Non-pigmented ciliary epithelial cell (primary cell): ENCODE results near the gene IFI6.
"Not testable (repeated sequence)": the region's sequence is repeated elsewhere in the genome, so short reads cannot be mapped to it uniquely, and the experiment has no call there.

ENCODE experiments used
- DNase-seq: peaks from one replicate; pipeline ENCODE4 v3.0.0-alpha.2; 2010; ENCODE audit warnings: low read depth

Gene IFI6

DNA sequence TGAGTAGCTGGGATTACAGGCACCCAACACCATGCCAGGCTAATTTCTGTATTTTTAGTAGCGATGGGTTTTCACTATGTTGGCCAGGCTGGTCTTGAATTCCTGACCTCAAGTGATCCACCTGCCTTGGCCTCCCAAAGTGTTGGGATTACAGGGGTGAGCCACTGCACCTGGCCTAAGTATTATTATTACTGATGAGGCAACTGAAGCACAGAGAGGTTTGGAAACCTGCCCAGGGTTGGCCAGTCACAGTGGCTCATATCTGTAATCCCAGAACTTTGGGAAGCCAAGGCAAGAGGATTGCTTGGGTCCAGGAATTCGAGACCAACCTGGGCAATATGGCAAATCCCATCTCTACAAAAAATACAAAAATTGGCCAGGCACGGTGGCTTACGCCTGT, 44.3 kb downstream of the IFI6 start:
- DNase-seq: not testable (repeated sequence)

DNA sequence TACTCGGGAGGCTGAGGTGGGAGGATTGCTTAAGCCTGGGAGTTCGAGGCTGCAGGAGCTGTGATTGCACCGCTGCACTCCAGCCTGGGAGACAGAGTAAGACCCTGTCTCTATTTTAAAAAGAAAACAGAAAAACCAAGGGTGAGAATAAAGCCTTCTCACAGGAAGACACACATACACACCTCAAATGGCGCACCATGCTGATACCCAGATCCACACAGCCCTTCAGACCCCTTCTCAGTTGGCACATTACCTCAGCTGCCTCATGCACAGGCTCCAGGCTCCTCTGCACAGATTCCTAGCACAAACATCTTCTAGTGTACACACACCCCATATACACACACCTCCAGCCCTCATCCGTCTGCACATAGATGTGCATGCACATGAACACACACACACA, 44.9 kb downstream of the IFI6 start:
- no peak for DNase-seq

DNA sequence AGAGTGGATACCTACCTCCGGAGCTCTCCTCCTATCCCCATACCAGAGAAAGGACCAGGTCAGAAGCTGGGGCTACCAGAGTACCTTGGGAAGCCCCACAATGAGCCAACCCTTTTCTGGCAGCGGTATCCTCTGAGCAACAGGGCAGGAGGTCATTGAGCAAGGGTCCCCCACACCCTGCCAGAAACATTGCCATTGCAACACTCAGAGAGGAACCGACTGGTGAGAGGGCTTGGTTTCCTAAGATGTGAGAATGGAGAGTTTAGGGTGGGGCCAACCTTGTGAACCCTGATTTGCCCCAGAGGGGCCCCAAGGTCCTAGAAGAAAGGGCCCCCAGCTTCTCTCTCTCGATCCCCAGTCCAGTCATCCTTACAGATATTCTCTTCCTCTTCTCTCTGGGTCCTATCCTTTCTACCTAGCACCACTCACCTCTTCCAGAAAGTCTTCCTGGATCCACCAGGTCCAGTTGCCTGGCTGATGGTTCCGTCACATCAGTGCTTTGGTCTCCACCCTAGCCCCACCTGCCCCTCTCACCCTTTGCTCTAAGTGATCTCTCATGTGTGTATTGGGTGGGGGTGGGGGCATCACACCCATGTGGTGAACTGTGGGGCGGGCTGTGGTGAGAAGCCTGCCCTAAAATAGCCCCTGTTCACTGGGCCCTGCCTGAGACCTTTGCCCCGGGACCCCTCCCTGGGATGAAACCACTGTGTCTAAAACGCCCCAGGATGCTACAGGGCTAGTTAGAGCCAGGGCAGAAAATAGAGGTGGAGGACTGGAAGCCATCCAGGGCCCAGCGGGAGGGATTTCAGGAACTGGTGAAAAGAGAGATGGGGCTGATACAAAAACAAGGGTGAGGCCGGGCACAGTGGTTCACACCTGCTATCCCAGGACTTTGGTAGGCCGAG, 45.7 kb downstream of the IFI6 start:
- DNase-seq: no peak

DNA sequence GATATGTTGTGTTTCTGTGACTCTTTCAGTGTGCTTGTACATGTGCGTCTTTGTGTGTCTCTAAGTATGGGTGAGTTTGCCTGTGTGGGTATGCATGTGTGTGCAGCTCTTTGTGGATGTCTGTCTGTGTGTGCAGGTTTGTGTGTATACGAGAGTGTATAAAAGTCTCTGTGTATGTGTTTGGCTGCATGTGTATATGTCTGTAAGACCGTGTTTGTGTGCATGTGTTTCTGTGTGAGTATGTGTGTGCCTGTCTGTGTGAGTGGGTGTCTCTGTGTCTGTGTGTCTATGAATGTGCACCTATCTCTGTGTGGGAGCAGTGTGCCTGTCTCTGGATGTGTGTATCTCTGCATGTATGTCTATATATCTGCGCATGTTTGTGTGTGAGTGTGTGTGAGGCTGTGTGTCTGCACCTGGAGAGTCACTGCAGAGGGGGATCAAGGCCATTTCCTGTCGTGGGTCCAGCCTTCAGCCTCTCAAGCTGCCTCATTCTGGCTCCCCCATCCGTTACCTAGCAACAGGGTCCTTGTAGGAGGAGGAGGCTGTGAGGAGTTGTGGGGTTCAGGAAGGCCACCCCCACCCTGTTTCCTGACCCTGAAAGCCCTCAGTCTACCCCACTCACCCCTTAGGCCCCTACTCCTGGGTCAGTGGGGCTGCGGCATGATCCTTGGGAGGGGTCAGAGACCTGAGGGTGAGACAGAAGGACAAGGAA, 47.4 kb downstream of the IFI6 start:
- DNase-seq: no peak

DNA sequence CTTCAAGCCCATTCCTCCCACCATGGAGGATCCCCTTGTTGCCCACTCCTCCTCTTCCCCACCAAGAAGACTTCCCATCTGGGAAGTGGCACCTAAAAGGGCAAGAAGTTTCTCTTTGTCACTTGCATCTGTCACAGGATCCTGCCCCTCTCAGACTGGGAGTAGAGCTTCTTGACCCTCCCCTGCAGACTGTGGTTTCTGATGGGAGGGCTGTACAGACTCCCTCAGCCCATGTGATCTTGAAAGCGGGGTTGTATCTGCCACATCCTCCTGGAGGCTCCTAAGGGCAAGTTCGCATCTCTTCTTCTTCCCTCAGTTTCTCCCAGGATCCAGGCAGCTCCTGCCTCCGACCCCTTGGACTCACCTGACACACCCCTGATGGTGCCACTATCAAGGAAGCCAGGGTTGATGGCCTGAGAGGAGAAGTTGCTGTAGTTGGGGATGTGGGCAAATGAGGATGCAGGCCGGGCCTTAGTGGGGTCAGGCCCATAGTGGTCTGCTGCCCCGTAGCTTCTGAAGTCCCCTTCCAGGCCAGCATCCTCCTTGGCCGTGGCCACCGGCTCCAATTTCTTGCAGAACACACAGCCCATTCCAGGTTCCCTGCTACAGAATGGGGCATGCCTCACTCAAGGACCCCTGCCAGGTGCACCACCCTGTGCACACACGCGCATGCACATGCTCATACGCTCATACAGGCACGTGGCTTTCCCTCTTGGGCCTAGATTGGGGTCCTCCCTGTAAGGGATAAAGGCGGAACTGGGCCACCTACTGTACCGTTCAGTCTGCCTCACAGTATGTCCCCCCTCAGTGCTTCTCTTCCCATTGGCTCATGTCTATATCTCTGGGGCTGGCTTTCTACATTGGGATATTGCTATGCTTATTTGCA, 48.4 kb downstream of the IFI6 start:
- DNase-seq: no peak

DNA sequence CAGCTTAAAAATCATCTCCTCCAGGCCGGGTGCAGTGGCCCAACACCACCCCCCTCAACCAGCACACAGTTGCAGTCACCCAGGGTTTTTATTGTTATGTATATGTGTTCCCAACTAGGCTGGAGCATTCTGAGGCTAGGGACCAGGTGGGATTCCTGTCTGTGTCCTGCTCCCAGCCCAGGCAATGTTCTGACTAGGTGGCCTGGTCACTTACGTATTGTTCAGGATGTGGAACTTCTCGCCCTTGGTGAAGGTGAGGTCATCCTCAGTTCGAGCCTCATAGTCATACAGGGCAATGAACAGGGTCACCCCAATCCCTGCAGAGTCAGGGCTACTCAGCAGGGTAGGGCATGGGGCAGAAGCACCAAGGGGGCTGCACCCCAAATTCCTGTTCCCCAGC, 49.2 kb downstream of the IFI6 start:
- DNase-seq: no peak

DNA sequence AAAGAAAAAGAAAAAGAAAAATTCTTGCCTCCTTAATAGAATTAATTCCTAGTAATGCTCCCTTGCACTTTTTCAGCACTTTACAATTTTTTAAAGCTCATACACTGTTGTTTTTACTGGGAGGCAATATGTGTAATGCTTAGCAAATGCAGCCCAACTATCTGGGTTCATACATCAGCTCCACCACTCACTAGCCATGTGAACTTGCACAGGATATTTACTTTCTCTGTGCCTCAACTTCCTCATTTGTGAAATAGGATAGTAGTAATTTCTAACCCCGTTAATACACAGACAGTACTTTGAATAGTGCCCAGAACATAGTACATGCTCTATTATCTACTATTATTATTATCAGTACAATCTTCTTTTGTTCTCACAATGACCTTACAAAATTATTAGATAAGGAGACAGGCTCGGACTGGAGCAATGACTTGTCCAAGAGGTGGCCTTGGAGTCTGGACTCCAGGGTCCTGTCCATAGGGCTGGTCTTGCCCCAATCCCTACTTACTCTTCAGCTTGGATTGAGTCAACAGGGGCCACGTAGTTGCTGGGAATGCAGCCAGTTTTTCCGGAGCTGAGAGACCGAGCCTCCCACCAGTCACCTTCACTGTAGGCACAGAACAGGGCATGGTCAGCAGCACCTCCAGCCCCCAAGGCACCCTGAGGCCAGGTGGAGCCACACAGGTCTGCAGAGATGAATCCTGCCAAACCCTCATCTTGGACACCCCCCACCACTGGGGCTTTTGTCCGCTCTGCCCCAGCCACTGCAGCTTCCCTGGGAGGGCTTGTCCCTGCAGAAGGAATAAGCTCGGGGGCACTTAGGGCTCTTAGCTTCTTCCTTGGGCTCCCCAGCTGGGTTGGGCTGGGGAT, 50.7 kb downstream of the IFI6 start:
- no peak for DNase-seq

DNA sequence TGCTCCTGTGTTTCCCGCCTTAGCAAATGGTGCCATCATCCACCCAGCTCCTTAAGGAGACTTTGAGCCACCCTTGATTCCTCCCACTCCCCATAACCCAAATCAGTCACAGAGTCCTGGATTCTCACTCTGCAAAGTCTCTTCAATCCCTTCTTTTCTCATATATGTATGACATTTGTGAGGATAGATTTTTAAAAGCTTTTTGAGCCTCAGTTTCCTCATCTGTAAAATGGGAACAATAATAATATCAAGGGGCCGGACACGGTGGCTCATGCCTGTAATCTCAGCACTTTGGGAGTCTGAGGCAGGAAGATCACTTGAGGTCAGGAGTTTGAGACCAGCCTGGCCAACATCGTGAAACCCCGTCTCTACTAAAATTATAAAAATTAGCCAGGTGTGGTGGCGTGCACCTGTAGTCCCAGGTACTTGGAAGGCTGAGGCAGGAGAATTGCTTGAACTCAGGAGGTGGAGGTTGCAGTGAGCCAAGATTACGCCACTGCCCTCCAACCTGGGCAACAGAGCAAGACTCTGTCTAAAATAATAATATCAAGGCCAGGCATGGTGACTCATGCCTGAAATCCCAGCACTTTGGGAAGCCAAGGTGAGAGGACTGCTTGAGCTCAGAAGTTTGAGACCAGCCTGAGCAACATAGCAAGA, 52.1 kb downstream of the IFI6 start:
- not testable (repeated sequence) for DNase-seq

DNA sequence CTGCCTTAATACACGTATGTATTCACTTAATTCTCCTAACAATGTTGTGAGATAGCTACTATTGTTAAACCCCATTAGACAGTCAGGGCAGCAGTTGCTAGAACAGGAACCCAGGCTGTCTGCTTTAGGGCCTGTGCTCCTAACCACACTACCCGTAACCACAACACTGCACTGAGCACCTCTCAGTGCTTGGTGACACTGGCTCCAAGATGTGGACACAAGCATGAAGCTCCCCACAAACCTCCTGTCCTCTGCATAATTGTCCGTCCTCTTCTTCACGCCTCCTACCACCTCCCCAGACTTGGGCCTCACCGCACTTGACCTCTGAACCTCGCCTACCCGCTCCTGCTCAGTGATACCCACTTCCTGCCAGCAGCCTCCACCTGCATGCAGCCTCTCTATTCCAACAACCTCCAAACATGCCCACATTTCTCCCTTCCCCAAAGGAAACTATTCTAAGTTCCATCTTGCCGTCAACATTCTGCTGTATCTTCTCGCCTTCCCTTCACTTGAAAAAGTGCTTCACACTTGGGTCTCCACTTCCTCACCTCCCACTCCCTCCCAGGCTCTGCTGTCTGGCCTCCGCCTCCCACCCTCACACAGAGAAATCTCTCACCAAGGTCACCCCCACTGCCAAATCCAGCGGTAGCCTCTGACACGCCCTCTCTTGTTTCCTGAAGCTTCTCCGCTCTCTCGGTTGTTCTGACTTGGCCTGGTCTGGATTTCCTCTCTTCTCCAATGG, 53.5 kb downstream of the IFI6 start:
- DNase-seq: no peak

DNA sequence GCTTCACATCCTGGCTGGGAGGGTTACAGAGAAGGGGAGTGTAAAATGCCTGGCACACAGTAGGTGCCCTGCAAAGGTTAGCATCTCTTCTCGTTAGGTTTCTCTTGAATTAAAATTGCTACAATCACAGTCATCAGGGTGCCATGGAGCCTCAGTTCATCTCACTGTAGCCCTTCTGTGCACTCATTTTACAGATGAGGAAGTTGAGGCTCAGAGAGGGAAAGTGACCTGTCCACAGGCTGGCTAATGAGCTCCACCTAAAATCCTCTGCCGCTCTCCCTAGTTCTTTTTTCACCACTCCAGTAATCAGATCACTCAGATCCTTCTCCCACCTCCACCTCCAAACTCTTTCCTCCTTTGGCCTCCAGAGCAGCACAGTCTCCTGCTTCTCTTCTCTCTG, 54.6 kb downstream of the IFI6 start:
- DNase-seq: no peak

DNA sequence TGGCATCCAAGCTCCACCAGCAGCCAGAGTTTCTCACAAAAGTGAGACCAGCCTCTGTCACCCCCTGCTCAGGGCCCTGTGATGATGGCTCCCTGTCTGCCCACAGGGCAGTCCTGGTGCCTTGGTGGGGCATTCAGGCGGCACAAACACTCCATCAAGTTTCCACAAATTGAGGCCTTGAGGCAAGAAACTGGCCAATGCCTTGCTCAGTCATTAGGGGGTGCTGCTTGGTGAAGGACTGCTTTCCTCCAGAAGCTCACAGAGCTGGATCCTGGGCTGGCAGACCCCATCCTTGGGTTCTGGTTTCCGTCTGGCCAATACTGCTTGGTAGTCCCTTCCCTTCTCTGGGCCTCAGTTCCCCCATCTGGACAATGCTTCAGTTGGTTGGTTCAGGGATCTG, 55.6 kb downstream of the IFI6 start:
- DNase-seq: no peak
